Activated T-helper 9 cell treated with anti-CD3 and anti-CD28 coated beads, Interleukin-2, amount 50 U/mL, for 16 hours (primary cell): ENCODE results near the gene CST5.
"Not testable (repeated sequence)": the region's sequence is repeated elsewhere in the genome, so short reads cannot be mapped to it uniquely, and the experiment has no call there.

Experiments used
- DNase-seq: peaks from one replicate; pipeline ENCODE4 v3.0.0-alpha.2; 2020; ENCODE audit warnings: low read depth

CST5 gene

DNA sequence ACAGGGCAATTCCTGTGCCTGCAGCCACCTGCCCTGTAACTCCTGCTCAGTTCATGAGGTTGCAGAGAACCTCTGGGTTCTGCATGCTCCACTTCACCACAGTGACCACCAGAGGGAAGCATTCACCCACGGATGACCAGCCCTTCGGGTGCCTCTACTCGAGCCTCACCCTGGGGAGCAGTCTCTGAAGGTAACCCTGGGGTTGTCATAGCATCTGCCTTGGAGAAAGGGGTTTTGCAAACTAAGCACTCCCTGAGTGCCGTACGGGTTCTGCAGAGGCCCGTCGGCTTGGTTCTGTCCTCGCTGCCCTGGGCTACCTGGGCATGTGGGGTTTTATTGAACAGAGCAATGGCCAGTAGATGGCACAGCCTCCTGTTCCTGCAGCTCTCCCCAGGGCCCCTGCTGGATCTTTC is 10.2 kb upstream of the CST5 start:
- DNase-seq: peak; percentile 15

DNA sequence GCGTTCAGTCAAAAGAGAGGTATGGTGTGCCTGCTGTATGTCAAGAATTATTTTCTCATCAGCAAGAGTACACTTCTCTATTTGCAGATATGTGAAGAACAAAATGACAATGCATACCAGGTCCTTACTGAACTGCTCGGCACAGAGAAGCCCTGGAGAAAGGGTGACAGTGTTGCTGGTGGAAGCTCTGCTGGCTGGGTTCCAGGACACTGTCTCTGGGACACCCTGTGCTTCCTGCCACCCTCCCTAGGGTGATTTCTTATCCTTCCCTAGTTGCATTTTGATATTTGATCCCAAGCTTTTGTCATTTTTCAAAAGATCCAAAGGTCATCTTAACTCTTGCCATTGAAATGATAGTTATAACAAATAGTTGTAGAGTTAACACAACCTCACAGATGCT is 8.3 kb upstream of the CST5 start:
- no peak for DNase-seq

DNA sequence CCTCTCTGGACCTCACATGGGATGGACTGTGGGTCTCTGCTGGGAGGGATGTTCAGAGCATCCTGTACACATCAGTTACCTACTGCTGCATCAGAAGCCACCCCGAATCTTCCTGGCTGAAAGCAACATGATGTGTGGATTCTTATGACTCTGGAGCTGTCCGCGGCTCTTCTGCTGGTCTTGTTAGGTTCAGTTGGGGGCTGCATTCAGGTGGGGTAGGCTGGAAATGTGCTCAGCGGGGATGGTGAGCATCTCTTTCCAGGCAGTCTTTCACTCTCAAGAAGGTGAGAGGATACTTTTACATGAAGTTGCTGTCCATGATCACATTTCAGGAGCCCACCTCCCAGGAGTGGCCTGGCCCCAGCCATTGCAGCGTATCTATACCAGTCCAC is 5.2 kb upstream of the CST5 start:
- no peak for DNase-seq

DNA sequence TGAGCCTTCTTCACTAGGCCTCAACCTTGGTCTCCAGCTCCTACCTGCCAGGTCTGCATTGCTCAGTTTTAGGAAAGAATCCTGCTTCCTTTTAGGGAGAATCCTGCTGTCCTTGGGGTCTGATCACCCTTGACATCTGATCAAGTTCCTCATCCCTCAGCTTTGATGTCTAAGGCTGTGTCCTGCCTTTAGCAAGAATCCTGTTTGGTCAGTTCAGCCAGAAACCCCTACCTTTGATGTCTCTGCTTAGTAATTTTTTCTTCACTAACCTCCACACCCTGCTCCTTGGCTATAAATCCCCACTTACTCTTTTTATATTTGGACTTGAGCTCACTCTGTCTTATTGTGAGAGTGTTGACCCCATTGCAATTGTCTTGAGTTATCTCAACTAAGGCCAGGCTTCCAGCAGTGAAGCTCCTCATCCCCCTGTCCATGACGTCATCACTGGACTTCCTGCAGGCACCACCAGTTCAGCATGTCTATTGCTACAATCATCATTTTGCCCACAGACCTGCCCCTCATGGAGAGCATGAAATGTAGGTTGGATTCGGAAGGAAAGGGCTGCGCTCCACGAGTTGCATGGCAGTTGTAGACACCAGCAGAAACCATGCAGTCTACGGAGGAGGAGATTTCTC is 4.7 kb upstream of the CST5 start:
- DNase-seq: no peak

DNA sequence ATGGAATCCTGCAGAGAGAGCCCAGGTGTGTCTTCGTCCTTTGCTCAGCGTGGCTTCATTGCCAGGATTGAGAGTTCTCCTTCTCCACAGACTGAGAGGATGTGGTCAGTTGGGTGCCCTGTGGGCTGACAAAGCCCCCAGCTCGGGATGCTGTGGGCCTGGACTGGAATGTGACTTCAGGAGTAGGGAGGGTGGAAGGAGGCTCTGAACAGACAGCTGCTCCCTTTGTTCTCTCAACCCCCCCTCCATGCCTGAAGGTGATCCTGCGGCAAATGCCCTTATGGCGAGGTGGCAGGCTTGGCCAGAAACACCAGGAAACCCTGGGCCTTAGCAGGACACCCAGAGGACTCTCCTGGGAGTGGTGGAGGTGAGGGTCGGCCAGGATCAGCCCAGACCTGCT is 1.8 kb upstream of the CST5 start:
- DNase-seq: no peak

DNA sequence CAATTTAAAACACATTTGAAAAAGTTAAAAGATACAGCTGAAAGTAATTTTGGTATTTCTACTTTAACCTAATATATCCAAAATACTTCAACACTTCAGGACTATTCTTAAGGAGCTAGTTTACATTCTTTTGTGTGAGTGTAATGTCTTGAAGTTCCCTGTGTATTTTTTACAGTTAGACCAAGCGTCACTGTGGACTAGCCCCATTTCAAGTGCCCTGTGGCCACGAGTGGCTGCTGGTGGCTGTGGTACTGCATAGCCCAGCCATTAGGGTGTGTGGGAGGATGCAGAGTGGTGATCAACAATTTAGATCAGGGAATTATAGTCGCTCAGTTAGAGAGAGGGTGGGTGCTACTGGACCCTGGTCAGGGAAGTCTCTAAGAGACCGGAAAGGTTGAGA is 869 bp upstream of the CST5 start:
- no peak for DNase-seq

DNA sequence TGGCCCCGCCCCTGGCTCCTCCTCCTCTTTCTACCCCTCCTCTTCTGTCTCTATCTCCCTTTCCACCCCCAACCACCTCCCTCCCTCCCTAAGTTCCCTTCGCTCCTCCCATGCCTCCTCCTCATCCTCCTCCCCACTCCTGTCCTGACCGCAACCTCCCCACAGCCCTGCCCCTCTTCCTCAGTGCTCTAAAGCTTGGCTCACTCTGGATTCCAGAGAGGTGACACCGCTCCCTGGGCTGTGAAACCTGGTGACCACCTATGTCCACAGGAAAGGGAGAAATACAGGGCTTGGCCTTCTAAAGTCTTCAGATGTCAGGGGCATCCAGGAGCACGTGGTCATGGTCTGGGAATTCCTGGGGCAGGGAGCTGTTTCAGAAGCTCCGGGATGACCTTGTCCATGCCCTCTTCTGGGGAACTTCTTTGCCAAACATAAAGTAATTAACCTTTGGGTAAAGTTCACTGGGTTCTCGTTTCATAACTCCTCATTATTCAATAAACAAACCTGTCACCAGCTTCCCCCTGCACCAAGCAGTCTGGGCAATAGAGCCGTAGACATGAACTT is 345 bp upstream of the CST5 start:
- DNase-seq: no peak

DNA sequence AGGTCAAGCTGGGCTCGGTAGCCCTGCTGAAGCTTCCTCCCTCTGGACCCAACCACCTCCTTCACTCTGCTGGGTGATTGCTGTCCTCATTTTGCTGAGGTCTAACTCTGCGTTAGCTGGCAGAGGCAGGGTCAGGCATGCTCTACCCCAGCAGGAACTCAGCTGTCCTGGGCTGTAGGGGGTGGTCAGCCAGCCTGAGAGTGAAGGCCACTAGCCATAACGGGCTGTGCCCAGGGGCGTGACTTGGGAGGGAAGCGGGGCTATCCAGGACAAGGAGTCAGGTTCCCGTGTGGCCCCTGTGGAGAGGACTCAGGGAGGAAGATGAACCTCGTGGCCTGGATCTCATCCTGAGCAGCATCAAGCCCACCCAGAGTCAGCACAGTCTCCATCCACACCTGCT is 761 bp downstream of the CST5 start:
- no peak for DNase-seq

DNA sequence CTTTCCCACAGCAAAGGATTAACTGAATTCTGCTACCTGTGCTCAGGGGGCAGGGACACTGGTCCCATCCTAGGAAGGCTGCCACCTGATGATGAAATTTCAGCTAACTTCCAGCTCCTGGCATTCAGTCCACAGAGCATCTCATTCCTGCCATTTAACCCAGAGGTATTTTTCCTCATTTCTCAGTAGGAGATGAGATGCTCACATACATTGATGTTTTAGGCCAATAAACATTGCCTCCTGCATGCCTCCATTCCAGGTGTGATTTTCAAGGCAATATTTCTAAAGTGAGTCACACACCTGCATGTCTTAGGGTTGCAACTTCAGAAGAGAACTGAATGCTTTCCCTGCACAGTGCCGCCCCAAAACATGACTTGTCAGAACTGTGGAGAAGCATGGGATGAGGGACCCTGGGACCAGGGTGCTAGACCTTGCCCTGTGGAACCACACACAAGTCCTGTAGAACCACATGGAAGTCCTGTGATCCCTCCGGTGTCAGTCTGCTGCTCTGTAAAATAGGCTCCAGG is 1.5 kb downstream of the CST5 start:
- DNase-seq: not testable (repeated sequence)

DNA sequence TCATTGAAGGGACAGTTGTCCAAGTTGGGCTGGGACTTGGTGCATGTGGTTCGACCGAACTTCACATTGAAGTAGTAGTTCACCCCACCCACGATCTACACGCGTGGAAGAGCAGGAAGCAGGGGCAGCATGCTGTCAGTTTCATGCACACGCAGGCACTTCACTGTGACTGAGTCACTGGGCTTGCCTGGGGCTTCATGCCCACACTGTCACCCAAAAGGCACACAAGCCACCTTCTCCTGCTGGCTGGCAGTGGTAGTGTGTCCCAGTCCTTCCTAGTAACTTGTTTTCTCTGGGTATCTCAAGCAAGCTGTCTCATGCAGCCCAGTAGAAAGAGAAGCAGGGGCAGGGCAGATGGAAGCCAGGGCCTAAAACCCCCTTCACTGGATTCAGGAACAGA is 2.0 kb downstream of the CST5 start:
- no peak for DNase-seq

DNA sequence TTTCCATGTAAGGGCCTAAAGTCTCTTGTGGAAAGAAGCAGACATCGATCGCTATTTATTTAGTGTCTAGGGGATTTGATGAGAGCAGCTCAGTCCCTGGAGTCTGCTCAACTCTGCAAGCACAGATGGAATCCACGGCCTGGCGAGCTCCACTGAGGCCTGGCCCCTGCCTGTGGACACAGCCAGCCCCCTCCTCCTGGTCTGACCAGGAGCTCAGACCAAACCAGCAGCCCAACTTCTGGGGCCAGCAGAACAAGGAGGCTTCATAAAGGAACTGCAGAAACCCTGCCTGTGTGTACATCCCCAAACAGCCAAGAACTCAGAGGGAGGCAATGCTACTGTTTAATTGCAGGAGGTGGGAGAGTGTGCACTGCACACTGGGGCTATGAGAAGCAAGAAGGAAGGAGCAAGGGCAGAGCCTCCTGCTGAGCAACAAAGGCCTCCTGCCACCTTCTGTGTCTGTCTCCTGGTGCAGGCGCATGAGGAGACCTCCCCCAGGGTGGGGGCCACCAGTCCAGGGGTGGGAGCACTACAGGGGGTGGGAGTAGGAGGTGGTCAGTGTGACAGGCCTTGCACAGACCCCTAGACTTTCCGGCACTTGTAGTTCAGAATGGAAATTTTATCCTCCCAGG is 3.8 kb downstream of the CST5 start:
- no peak for DNase-seq

DNA sequence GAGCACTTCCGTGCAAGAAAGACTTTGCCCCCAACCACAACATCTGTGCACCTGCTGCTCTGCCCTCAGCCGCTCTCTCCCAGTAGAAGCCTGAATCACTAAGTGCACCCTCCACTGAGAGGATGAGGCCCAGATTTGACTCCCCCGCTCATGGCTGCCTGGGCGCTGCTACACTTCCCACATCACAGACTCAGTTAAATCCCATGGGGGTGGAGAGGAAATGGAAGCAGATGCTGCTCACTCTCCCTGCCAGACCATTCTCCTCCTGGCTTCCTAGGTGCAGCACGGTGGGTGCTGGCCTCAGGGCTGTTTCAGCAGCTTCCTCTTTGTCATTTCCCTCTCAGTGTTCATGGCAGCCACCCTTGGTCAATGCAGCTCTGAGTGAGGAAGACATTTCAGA is 4.8 kb downstream of the CST5 start:
- no peak for DNase-seq

DNA sequence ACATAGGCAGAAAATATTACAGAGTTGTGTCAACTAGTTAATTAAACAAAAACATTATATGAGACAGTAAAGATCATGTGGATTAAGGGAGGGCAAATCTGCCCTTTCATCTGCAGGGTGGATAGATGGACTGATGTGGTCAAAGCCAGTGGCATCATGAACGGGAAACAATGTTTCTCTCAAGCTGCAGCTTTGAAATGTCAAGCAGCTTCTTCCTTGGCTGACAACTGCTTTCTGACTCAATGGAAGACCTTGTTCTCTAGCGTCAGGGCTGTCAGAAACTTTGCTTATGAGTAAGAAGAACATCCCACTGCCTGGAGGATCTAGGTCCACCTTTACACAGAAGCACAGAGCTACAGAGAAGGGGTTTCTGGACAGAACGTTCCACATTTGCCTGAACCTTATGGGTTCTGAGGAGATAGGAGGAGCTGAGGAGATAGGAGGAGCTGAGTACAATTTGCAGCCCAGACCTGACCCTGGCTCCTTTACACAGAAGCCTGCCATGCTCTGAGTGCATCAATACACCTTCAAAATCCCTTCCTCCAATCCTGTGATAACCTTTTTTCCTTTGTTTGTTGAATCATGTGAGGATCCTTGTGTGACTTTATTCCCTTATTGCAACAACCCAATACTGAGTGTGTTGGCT is 6.1 kb downstream of the CST5 start:
- DNase-seq: no peak

DNA sequence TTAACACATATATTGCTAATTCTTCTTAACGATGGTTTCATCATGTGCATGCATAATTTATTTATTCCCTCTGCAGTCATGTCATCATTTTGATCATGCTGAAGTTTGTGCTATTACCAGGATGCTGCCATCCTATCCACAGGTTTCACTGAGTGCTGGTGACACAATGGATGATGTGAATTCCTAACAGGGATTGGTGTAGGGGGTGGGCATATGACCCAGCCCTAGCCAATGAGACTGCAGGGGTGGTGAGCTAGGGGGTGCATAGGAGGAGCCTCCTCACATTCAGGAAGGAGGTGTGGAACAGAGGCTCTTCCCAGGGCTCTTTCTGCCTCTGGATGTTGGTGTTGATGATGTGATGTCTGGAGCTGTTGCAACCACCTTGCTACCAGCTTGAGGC is 7.5 kb downstream of the CST5 start:
- DNase-seq: no peak

DNA sequence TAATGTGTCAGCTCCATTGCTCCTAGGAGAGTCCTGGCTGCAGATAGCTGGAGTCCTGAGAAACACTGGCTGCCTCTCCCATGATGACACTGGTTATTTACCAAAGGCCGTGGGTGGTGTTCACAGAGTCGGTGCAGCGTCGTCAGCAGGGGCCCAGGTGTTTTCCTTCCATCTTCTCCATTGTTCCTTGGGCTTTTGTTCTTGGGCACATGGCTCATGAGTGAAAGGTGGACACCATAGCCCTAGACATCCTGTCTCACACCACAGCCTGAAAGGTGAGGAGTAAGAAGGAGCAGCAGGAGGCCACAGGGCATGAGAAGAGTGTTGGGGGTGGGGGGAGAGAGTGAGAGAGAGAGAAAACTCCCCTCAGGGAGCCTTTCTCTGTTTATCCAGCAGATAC is 9.1 kb downstream of the CST5 start:
- no peak for DNase-seq

DNA sequence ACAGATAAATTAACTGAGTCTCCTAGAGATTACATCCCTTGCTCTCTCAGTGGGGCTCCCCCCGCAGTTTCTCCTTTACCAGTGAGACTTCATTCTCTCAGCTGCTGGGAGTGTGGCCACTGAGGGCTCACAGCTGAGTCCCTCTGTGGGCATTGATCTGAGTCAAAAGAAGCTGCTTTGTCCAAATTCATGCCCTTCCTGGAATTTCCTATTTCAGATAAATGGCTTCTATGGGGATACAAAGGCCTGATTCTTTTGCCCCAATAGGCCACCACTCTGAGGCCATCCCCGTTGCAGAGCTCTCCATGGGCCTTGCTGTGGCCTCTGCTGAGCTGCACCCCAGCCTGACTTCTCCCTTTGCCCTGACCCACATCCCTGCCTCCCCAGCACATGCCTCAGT is 10.0 kb downstream of the CST5 start:
- DNase-seq: no peak

DNA sequence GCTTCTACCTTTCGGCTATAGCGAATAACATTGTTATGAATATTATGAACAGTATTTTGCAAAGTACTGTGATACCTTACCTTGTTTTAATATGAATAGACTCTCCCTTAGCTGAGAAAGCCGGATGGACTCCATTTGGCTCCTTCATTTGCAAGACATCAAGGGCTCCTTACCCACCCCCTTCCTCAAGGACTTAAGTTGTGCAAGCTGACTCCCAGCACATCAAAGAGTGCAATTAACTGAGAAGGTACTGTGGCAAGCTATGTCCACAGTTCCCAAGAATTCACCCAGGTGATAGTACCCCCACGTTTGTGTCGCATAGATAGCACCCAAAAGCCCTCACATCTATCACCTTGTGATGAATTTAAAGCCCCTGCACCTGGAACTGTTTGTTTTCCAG is 11.2 kb downstream of the CST5 start:
- DNase-seq: no peak

DNA sequence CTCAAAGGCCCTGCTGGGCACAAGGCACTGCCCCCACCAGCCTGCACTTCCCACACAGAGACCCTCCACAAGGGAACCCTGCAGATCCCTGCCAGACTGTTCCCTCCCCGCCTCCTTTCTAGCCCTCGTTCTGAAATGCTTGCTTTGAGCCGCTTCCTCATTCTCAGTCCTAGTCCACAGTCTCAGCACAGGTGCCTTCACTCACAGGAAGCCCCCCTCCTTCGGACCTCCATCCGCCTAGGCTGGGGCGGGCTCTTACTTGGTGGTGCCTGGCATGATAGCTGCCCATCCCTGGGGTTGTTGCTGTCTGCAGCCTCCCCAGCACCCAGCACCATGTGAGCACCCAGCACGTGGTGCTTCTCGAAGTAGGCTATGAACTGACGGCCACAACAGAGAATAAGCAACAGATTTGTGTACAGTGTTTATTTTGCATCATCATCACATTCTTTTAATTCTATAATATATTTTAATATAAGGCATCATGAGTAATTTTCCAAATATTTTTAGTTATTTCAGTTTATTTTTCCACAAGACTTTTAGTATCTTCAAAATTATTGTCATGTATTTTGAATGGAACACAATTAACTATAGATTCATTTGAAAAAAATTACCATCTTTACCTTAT is 12.3 kb downstream of the CST5 start:
- no peak for DNase-seq

DNA sequence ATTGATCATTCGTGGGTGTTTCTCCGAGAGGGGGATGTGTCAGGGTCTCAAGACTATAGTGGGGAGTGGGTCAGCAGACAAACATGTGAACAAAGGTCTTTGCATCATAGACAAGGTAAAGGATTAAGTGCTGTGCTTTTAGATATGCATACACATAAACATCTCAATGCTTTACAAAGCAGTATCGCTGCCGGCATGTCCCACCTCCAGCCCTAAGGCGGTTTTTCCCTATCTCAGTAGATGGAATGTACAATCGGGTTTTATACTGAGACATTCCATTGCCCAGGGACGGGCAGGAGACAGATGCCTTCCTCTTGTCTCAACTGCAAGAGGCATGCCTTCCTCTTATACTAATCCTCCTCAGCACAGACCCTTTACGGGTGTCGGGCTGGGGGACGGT is 18.8 kb downstream of the CST5 start:
- not testable (repeated sequence) for DNase-seq

DNA sequence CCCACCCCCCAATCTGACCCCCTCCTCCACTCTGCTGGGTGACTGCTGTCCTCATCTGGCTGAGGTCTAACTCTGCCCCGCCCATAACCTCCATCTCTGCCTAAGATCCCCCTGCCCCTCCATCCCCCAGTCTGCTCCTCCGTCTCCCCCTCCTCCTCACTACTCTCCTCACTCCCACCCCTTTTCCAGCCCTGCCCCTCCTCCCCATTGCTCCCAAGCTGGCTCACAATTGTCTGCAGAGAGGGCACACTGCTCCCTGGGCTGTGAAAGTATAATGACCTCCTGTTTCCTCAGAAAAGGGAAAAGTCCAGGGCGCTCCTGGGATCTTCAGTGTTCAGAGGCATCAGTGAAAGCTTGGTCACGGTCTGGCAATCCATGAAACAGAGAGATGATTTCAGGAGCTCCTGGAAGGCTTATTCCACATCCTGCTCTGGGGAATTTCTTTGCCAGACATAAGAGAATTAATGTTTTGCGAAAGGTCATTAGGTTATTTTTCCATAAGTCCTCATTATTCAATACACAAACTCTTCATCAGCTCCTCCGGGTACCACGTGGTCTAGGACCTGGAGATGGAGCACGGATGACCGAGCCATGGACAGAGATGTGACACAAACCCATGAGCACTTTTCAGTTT is 21.5 kb downstream of the CST5 start:
- no peak for DNase-seq

DNA sequence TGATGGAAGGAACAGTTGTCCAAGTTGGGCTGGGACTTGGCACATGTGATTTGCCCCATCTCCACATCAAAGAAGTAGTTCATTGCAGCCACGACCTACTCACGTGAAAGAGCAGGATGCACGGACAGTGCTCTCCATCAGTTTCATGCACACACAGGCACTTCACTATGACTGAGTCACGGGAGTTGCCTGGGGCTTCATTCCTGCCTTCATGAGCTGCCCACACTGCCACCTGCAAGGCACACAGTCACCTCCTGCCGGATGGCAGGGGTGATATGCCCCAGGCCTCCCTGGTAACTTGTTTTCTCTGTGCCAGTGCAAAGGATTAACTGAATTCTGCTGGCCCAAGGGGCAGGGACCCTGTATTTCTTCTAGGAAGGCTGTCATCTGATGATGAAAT is 22.8 kb downstream of the CST5 start:
- DNase-seq: no peak

DNA sequence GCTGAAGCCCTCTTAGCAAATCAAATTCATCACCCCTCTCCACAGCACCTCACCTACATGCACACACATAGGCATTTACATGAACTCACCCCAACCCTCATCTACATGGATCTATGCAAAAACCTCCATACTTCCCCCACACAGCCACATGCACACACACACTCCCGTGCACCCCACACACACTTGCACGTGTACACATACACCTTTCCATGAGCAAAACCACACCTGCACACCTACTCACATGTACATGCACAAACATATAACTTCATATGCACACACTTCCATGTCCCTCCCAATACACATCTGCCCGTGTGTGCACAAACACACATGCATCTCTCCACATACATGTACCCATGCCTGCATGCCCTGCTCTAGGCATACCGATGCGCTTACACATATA is 23.3 kb downstream of the CST5 start:
- DNase-seq: no peak
